GM12875 (cell line): ENCODE results near the gene ALS2CL.

Experiments
- H3K4me3 ChIP-seq: one replicate; pipeline ENCODE4 v1.5.1; 2011; ENCODE audit warnings: low read depth, low read length, control low read depth
- TF ChIP-seq, protein P1 (sequence below): IDR thresholded peaks from 2 replicates; pipeline ENCODE4 v1.5.1; 2011; ENCODE audit warnings: low read depth, mild to moderate bottlenecking, control low read depth, inconsistent platforms, low read length, moderate library complexity, borderline replicate concordance; ENCODE audit not compliant: insufficient read depth

Gene ALS2CL

DNA sequence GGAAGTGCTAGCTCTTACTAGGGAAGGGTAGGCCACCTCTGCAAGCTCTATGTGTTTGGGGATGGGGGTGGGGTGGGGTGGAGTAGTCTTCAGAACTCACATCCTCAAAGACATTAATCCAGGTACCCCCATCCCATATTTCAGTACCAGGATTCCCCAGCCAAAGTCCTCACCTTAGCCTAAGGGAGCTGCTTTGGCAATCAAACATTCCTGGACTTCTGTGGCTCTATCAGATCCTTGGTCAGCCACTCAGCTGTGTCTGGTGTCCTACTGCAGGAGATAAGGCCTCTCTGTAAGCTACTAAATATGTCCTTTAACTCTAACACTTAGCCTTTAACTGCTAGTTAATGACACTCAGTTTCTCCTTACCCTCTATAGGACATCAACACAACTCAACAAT lies 54.3 kb downstream of the ALS2CL start:
- H3K4me3 ChIP-seq: no peak overlapping the region
- TF ChIP-seq, protein P1, sequence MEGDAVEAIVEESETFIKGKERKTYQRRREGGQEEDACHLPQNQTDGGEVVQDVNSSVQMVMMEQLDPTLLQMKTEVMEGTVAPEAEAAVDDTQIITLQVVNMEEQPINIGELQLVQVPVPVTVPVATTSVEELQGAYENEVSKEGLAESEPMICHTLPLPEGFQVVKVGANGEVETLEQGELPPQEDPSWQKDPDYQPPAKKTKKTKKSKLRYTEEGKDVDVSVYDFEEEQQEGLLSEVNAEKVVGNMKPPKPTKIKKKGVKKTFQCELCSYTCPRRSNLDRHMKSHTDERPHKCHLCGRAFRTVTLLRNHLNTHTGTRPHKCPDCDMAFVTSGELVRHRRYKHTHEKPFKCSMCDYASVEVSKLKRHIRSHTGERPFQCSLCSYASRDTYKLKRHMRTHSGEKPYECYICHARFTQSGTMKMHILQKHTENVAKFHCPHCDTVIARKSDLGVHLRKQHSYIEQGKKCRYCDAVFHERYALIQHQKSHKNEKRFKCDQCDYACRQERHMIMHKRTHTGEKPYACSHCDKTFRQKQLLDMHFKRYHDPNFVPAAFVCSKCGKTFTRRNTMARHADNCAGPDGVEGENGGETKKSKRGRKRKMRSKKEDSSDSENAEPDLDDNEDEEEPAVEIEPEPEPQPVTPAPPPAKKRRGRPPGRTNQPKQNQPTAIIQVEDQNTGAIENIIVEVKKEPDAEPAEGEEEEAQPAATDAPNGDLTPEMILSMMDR: no peak

DNA sequence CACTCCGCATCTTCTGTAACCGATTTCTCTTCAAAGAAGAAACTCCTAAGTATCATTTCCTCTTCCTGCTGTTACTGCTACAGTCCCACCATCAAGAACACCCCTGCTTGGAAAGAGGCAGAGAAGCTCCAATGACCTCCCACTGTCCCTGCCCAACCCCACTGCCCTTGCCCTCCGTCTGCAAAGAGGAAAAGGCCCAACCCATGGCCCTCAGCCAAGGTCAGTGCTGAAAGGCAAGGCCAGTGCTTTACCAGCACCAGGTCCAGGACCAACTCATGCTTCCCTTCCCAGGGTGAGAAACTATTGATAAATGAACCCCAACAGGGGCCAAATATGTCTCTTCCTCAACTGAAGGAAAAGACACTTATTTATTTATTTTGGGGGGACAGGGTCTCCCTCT lies 58.6 kb downstream of the ALS2CL start:
- TF ChIP-seq, protein P1: no peak
- H3K4me3 ChIP-seq: no peak overlapping the region

DNA sequence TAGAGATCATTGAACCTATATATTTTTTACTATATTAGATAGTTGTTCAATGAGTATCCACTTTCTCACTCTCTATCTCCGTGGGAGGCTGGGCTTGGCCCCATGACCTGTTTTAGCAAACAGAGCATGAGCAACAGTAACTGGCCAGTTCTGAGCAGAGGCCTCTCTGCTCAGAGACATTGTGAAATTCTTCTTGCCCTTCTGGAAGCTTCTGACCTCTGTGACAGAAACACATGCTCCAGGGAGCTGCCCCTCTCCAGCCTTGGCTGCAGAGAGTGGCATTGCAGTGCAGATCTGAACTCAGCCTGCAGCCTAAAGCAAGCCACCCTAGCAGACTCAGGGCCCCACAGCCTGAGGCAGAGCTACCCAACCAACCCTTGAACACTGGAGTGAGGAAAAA lies 60.7 kb downstream of the ALS2CL start:
- no peak overlapping the region for H3K4me3 ChIP-seq
- TF ChIP-seq, protein P1: no peak

DNA sequence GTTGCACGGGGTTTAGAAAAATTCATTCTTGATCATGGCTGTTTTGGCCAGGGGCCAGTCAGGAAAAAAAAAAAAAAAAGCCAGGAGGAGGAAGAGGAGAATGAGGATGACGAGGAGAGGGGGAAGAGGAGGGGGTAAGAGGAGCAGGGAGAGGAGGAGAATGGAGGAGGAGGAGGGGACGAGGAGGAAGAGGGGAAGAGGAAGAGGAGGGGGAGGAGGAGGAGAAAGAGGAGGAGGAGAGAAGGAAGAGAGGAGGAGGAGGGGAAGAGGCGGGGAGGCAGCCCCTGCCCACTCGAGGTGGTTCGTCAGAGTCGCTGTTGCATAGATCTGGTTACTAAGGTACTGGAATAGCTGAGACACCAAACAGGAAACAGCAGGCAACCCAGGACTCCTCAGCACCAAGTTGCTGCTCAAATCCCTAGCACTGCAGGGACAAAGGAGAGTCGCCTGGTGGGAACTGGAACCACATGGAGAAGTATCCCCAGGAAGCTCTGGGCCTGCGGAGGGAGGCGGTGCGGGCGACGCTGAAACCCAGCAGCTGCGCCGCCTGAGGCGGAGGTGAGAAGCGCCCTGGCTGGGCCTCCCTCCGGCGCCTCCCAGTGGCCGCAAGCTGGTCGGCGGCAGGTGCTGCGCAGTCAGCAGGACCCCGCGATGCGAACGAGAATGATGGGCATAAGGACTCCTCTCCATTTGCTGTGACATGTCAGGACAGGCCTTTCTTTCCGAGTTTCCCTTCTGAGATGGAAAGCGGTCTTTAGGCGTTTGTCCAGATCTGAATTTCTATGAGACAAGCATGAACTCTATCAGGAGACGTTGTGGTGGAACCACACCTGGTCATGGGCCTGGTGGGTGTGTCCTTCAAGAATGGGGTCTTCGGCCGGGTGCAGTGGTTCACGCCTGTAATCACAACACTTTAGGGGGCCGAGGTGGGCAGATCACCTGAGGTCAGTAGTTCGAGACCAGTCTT lies 63.6 kb downstream of the ALS2CL start:
- TF ChIP-seq, protein P1: peak; percentile 100
- peak overlapping the region; percentile 29 for H3K4me3 ChIP-seq

DNA sequence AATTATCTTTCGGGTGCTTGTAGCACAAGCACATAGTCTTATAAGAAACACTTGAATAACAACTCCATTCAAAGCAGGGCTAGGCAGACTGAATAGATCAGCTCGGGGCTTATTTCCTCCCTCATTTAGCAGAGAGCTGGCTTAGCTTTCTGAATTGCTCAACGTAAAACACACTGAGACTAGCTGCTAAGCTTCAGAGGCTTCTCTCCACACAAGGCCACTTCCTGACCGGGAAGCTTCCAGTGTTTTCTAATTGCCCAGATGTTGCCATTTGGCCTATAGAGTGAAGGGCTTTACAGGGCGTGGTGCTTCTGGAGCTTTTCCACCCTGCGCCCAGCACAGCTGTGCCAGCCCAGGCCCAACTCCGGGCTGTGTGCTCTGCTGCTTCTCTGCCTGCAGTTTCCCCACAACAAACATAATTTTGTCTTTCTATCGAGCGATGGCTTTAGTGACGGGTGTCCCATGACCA lies 64.5 kb downstream of the ALS2CL start:
- TF ChIP-seq, protein P1: no peak
- no peak overlapping the region for H3K4me3 ChIP-seq

DNA sequence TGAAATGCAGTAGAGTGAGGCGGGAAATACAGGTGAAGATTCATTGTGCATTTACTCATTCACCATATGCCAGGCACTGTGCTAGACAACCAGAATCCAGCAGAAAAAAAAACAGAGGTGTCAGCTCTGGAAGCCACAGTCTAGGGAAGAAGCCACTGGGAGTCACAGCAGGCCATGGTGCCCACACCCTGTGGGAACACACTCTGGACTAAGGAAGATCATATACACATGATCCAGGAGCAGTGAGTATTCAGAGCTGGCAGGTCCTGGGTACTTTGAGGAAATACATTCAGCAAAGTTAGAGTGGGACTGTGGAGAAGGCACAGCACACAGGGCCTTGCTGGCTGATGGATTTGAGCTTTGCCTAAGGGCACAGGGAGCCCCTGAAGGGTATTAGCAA lies 66.4 kb downstream of the ALS2CL start:
- no peak overlapping the region for H3K4me3 ChIP-seq
- TF ChIP-seq, protein P1: no peak

DNA sequence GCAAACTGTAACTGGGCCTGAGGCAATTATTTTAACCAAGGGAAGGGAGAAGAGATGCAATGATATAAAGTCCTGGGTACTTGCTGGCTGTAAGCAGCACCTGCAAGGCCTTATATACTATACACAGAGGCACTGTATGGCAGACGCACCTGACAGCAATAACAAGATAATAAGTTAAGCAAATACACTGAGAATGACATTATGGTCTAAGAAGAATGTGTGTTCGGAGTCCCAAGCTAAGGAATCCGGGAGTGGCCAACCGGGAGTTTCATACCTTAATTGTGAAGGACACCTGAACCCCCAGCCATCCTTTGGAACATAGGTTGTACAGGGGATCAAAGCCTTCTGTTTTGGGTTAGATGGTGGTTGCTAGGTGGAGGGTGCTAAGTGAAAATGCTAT lies 67.4 kb downstream of the ALS2CL start:
- TF ChIP-seq, protein P1: no peak
- H3K4me3 ChIP-seq: no peak overlapping the region
